Mesothelial cell of epicardium (in vitro differentiated cells): ENCODE results near the gene METAP1D. TPM values are rescaled to one million over a fixed set of nuclear protein-coding genes. Genes with fewer than 3 reads are reported as not detected.

Experiments used
- DNase-seq, 2 experiments: peaks; one replicate each; pipeline ENCODE4 v3.0.0; 2021; ENCODE audit warnings: low spot score in 2 of 2; ENCODE audit not compliant: unreplicated experiment in 2 of 2
- H3K27ac Mint-ChIP-seq: 2 replicates; pipeline ENCODE4 v1.8.0; 2021; ENCODE audit warnings: mixed read lengths
- H3K27me3 Mint-ChIP-seq: 2 replicates; pipeline ENCODE4 v1.8.0; 2021; ENCODE audit warnings: low read depth, mixed read lengths
- H3K36me3 Mint-ChIP-seq: 2 replicates; pipeline ENCODE4 v1.8.0; 2021; ENCODE audit warnings: mixed read lengths
- H3K4me1 Mint-ChIP-seq: 2 replicates; pipeline ENCODE4 v1.8.0; 2021; ENCODE audit warnings: mixed read lengths
- H3K4me3 Mint-ChIP-seq: 2 replicates; pipeline ENCODE4 v1.8.0; 2021; ENCODE audit warnings: mild to moderate bottlenecking, moderate library complexity, mixed read lengths
- H3K9me3 Mint-ChIP-seq: 2 replicates; pipeline ENCODE4 v1.8.0; 2021; ENCODE audit warnings: mixed read lengths
- CTCF ChIP-seq: fragments of 200-600 bp; sonication (generic); IDR thresholded peaks from one replicate; pipeline ENCODE4 v1.5.0; 2021; ENCODE audit warnings: antibody characterized with exemption; ENCODE audit not compliant: unreplicated experiment
- total RNA-seq: library from RNA; stranded (reverse); gene quantifications from 3 replicates; pipeline ENCODE4 v1.2.1, GENCODE V29; 2021

The METAP1D gene
- total RNA-seq, 1 donor from 2014 or later, result 13.5 TPM

DNA sequence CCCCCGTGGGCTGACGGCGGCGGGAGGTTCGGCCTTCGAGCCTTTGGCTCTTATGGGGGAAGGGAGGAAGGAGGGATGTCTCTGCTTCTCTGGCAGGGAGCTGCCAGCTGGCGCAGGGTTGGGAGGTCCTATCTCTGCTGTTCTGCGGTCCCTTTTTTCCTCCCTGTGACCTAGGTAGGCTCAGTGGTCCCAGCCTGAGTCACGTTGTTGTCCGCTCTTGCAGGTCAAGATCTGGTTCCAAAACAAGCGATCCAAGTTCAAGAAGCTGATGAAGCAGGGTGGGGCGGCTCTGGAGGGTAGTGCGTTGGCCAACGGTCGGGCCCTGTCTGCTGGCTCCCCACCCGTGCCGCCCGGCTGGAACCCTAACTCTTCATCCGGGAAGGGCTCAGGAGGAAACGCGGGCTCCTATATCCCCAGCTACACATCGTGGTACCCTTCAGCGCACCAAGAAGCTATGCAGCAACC lies 88.1 kb downstream of the METAP1D start:
- peaks cover 8% of the 10 kb centered on the region for H3K36me3 Mint-ChIP-seq
- peak overlapping the region; percentile 91 for H3K4me3 Mint-ChIP-seq
- peaks cover 95% of the 10 kb centered on the region for H3K27me3 Mint-ChIP-seq
- no peaks in the 10 kb centered on the region for H3K9me3 Mint-ChIP-seq
- DNase-seq, result no peak
- peak overlapping the region; percentile 99 for H3K27ac Mint-ChIP-seq
- no peak for TF ChIP-seq CTCF
- H3K4me1 Mint-ChIP-seq, result peaks cover 57% of the 10 kb centered on the region

GRCh38 chr2:172088245-172089004 lies 88.7 kb downstream of the METAP1D start:
- Mint-ChIP-seq H3K4me1 (peaks cover 60% of the 10 kb centered on the region), H3K36me3 (peaks cover 8% of the 10 kb centered on the region), H3K27ac (peak overlapping the region; percentile 99), H3K4me3 (peak overlapping the region; percentile 91), H3K9me3 (no peaks in the 10 kb centered on the region), H3K27me3 (peaks cover 95% of the 10 kb centered on the region)
- no peak for TF ChIP-seq CTCF
- DNase-seq, result no peak

- peaks cover 59% of the 10 kb centered on the region for H3K4me1 Mint-ChIP-seq
- no peak overlapping the region for H3K4me3 Mint-ChIP-seq
- H3K27ac Mint-ChIP-seq, result no peak overlapping the region
- H3K9me3 Mint-ChIP-seq, result no peaks in the 10 kb centered on the region
- H3K36me3 Mint-ChIP-seq, result peaks cover 8% of the 10 kb centered on the region
- peaks cover 95% of the 10 kb centered on the region for H3K27me3 Mint-ChIP-seq
- no peak for TF ChIP-seq CTCF
- DNase-seq, result no peak
Measured at GRCh38 chr2:172089005-172089504, 89.3 kb downstream of the METAP1D start.

DNA sequence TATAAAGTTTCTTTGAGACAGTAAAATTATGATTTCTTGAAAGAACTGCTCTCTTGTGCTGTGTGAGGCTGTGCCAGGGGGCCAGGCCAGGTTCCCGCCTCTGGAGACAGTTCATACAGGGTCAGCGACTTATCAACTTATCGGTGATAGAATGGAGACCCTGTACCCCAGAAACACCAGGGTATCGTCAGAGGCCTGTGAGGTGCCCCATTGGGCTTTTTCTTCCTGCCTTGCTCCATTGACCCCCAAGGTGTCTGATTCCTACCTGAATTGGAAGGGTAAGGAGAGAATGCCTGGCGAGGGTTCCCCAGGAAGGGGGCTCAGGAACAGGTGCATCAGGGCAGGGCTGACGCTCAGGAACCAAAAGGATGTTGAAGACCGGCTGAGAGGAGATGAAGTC lies 89.9 kb downstream of the METAP1D start:
- DNase-seq, result no peak
- H3K4me1 Mint-ChIP-seq, result peaks cover 55% of the 10 kb centered on the region

GRCh38 chr2:172090044-172090961 lies 90.5 kb downstream of the METAP1D start:
- no peak overlapping the region for H3K27ac Mint-ChIP-seq

More for the DNA sequence above, 89.9 kb downstream of the METAP1D start:
- Mint-ChIP-seq H3K9me3 (no peaks in the 10 kb centered on the region), H3K36me3 (peaks cover 8% of the 10 kb centered on the region), H3K27me3 (peaks cover 92% of the 10 kb centered on the region), H3K27ac (no peak overlapping the region), H3K4me3 (no peak overlapping the region)
- TF ChIP-seq CTCF, result no peak

More at GRCh38 chr2:172090044-172090961, 90.5 kb downstream of the METAP1D start:
- Mint-ChIP-seq H3K4me1 (peaks cover 54% of the 10 kb centered on the region), H3K4me3 (no peak overlapping the region), H3K27me3 (peaks cover 90% of the 10 kb centered on the region), H3K36me3 (peaks cover 8% of the 10 kb centered on the region), H3K9me3 (no peaks in the 10 kb centered on the region)
- no peak for TF ChIP-seq CTCF
- DNase-seq, result no peak
